Measurements from ENCODE around the gene YTHDF2. TPM values are rescaled to one million over a fixed set of nuclear protein-coding genes. Genes with fewer than 3 reads are reported as not detected.

The YTHDF2 gene
- total and polyA plus RNA-seq, 2 of the 13 experiments (the other 11 are each of a cell fraction or from before 2014, with no cell fraction given): 48.4 to 59.6 TPM

DNA sequence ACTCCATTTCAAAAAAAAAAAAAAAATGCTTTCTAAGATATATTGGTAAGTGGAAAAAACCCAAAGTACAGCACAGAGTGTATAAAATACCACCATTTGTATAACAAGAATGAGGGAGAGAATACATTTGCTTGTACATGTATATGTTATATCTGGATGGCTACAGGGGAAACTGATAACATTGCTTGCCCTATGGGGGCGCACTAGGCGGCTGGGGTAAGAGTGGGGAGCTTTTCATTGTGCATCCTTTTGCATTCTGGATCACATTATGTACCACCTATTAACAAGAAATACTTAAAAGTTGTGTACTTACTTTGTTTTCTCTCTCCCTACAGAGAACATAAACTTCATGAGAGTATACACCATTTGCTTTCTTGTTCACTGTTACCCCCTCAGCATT is 46.6 kb downstream of the YTHDF2 start:
- WGBS (ENCODE audit: low lambda C conversion rate): 13% methylated on average over 2 of the region's 2 CpGs
- Histone ChIP-seq H3K4me1 (ENCODE audit: insufficient read depth, low read length) (peaks cover 49% of the 10 kb centered on the region), H3K4me3 (replicated peaks in 1 of 3; ENCODE audit: insufficient read depth in 1 of 3, low read depth in 2 of 3, low read length in 3 of 3) (no peak overlapping the region), H3K36me3 (replicated peaks in 1 of 2; ENCODE audit: control insufficient read depth in 1 of 2, insufficient read depth in 2 of 2, low read length in 2 of 2) (no peaks in the 10 kb centered on the region), H2AFZ (ENCODE audit: low read length) (no peak overlapping the region), H3K27ac (ENCODE audit: extremely low read length, insufficient read depth, low read length) (no peak overlapping the region), H4K20me1 (ENCODE audit: insufficient read depth, low read length) (no peaks in the 10 kb centered on the region), H3K79me2 (ENCODE audit: insufficient read depth, low read length) (no peaks in the 10 kb centered on the region), H3K9me3 (ENCODE audit: low read length) (no peaks in the 10 kb centered on the region), H3K27me3 (ENCODE audit: control insufficient read depth in 1 of 2, insufficient read depth in 2 of 2, low read length in 2 of 2) (peaks cover 0 to 14% of the 10 kb centered on the region in 2 experiments; a peak in 2 of 5 replicates), H3K9ac (ENCODE audit: insufficient read depth, low read depth, low read length) (no peak overlapping the region), H3K4me2 (ENCODE audit: low read depth, low read length) (no peak overlapping the region)
- ChIA-PET CTCF (ENCODE audit: low intra/inter-chr PET ratio, low total read pairs) (no interaction called here), POLR2A (no interaction called here)
- intact Hi-C loops (cut with micrococcal nuclease; ENCODE audit: unreplicated experiment) (no loop called here), in situ Hi-C loops (cut with HindIII; ENCODE audit: extremely low pct_ligation_motif_present, low pct_unique_long_range_greater_than_20kb) (loop anchor here (25.0 kb wide), 1 partner anchor 254 kb away; no protein-coding TSS in a partner anchor)
- DNase-seq (ENCODE audit: low spot score) (no peak), FAIRE-seq (no peak), ATAC-seq (no peak)
- no TSS peak for BruUV-seq (replicated peaks)
- no peak for TF ChIP-seq CENPX (CRISPR knock-in tag; IDR thresholded peaks at IDR 0.05)
- TF ChIP-seq SMAD1 (CRISPR knock-in tag; IDR thresholded peaks at IDR 0.05; ENCODE audit: borderline replicate concordance, low read depth): no peak
- TF ChIP-seq JUND (CRISPR knock-in tag; IDR thresholded peaks at IDR 0.05): no peak
- TF ChIP-seq TEAD3 (CRISPR knock-in tag; optimal IDR thresholded peaks at IDR 0.05; ENCODE audit: borderline replicate concordance): no peak
- no peak for TF ChIP-seq ZNF430 (CRISPR knock-in tag; IDR thresholded peaks at IDR 0.05)
- TF ChIP-seq, protein P1, sequence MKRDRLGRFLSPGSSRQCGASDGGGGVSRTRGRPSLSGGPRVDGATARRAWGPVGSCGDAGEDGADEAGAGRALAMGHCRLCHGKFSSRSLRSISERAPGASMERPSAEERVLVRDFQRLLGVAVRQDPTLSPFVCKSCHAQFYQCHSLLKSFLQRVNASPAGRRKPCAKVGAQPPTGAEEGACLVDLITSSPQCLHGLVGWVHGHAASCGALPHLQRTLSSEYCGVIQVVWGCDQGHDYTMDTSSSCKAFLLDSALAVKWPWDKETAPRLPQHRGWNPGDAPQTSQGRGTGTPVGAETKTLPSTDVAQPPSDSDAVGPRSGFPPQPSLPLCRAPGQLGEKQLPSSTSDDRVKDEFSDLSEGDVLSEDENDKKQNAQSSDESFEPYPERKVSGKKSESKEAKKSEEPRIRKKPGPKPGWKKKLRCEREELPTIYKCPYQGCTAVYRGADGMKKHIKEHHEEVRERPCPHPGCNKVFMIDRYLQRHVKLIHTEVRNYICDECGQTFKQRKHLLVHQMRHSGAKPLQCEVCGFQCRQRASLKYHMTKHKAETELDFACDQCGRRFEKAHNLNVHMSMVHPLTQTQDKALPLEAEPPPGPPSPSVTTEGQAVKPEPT (CRISPR knock-in tag; IDR thresholded peaks at IDR 0.05; ENCODE audit: low read depth): no peak
- TF ChIP-seq ZNF777 (CRISPR knock-in tag; IDR thresholded peaks at IDR 0.05): no peak
- TF ChIP-seq, protein P2, sequence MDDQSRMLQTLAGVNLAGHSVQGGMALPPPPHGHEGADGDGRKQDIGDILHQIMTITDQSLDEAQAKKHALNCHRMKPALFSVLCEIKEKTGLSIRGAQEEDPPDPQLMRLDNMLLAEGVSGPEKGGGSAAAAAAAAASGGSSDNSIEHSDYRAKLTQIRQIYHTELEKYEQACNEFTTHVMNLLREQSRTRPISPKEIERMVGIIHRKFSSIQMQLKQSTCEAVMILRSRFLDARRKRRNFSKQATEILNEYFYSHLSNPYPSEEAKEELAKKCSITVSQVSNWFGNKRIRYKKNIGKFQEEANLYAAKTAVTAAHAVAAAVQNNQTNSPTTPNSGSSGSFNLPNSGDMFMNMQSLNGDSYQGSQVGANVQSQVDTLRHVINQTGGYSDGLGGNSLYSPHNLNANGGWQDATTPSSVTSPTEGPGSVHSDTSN (CRISPR knock-in tag; IDR thresholded peaks at IDR 0.05; ENCODE audit: borderline replicate concordance): no peak
- TF ChIP-seq, protein P3, sequence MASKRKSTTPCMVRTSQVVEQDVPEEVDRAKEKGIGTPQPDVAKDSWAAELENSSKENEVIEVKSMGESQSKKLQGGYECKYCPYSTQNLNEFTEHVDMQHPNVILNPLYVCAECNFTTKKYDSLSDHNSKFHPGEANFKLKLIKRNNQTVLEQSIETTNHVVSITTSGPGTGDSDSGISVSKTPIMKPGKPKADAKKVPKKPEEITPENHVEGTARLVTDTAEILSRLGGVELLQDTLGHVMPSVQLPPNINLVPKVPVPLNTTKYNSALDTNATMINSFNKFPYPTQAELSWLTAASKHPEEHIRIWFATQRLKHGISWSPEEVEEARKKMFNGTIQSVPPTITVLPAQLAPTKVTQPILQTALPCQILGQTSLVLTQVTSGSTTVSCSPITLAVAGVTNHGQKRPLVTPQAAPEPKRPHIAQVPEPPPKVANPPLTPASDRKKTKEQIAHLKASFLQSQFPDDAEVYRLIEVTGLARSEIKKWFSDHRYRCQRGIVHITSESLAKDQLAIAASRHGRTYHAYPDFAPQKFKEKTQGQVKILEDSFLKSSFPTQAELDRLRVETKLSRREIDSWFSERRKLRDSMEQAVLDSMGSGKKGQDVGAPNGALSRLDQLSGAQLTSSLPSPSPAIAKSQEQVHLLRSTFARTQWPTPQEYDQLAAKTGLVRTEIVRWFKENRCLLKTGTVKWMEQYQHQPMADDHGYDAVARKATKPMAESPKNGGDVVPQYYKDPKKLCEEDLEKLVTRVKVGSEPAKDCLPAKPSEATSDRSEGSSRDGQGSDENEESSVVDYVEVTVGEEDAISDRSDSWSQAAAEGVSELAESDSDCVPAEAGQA (IDR thresholded peaks at IDR 0.05; ENCODE audit: low read depth): no peak
- TF ChIP-seq, protein P3 (CRISPR knock-in tag; IDR thresholded peaks at IDR 0.05; ENCODE audit: borderline replicate concordance): no peak
- no peak for TF ChIP-seq SYNCRIP (IDR thresholded peaks at IDR 0.05; ENCODE audit: insufficient read depth, low read depth, low read length)
- no peak for TF ChIP-seq ETV6 (CRISPR knock-in tag; conservative IDR thresholded peaks at IDR 0.05)
- TF ChIP-seq ZNF432 (CRISPR knock-in tag; IDR thresholded peaks at IDR 0.05; ENCODE audit: borderline replicate concordance): no peak
- TF ChIP-seq SALL2 (CRISPR knock-in tag; IDR thresholded peaks at IDR 0.05): no peak
- TF ChIP-seq, protein P4, sequence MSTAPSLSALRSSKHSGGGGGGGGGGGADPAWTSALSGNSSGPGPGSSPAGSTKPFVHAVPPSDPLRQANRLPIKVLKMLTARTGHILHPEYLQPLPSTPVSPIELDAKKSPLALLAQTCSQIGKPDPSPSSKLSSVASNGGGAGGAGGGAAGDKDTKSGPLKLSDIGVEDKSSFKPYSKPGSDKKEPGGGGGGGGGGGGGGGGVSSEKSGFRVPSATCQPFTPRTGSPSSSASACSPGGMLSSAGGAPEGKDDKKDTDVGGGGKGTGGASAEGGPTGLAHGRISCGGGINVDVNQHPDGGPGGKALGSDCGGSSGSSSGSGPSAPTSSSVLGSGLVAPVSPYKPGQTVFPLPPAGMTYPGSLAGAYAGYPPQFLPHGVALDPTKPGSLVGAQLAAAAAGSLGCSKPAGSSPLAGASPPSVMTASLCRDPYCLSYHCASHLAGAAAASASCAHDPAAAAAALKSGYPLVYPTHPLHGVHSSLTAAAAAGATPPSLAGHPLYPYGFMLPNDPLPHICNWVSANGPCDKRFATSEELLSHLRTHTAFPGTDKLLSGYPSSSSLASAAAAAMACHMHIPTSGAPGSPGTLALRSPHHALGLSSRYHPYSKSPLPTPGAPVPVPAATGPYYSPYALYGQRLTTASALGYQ (CRISPR knock-in tag; IDR thresholded peaks at IDR 0.05): no peak

Data from HepG2 (cell line).